BLaER1 (cell line): ENCODE data around the gene TPD52L1.

ENCODE experiments used
- H3K27ac ChIP-seq: shearing (Covaris generic); formaldehyde crosslinking; 2 replicates; pipeline ENCODE4 v1.8.1; 2022
- H3K27me3 ChIP-seq: shearing (Covaris generic); formaldehyde crosslinking; 2 replicates; pipeline ENCODE4 v1.8.1; 2022
- H3K36me3 ChIP-seq: shearing (Covaris generic); formaldehyde crosslinking; 2 replicates; pipeline ENCODE4 v1.8.1; 2022
- H3K4me1 ChIP-seq: shearing (Covaris generic); formaldehyde crosslinking; 2 replicates; pipeline ENCODE4 v1.8.1; 2022
- H3K4me2 ChIP-seq: shearing (Covaris generic); formaldehyde crosslinking; 2 replicates; pipeline ENCODE4 v1.8.1; 2022
- H3K4me3 ChIP-seq: shearing (Covaris generic); formaldehyde crosslinking; 2 replicates; pipeline ENCODE4 v1.8.1; 2022
- H3K9ac ChIP-seq: shearing (Covaris generic); formaldehyde crosslinking; 2 replicates; pipeline ENCODE4 v1.8.1; 2022
- H3K9me3 ChIP-seq: shearing (Covaris generic); formaldehyde crosslinking; 2 replicates; pipeline ENCODE4 v1.8.1; 2022
- H4K20me1 ChIP-seq: shearing (Covaris generic); formaldehyde crosslinking; 2 replicates; pipeline ENCODE4 v1.8.1; 2022
- Cebpa-rat ChIP-seq: shearing (Covaris generic); IDR thresholded peaks from 2 replicates; pipeline ENCODE4 v1.8.1; 2022

The TPD52L1 gene

DNA sequence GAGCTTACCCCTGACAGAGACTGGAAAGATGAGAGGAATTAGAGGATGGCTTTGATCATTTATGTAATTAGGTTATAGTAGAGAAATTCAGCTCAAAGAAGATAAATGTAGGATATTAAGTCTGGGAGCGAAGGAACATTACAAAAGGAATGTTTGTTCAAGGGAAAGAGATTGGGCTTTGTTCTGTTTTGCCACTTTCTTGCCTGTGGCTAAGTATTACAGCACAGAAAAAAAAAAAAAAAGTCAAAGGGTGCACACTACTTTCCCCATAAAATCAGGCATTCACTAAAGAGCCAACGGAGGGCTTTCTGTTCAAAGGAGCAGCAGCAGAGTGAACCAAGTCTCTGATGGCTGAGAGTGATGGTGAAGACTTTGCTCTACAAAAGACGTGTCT, 153.2 kb downstream of the TPD52L1 start:
- Histone ChIP-seq H3K9me3 (no peaks in the 10 kb centered on the region; the same call in 1 of the 2 replicates), H3K4me2 (no peak overlapping the region), H3K4me1 (no peaks in the 10 kb centered on the region), H3K27ac (no peak overlapping the region), H3K36me3 (no peaks in the 10 kb centered on the region), H3K9ac (no peak overlapping the region), H3K27me3 (no peaks in the 10 kb centered on the region), H4K20me1 (no peaks in the 10 kb centered on the region), H3K4me3 (no peak overlapping the region)
- no peak for TF ChIP-seq Cebpa-rat

DNA sequence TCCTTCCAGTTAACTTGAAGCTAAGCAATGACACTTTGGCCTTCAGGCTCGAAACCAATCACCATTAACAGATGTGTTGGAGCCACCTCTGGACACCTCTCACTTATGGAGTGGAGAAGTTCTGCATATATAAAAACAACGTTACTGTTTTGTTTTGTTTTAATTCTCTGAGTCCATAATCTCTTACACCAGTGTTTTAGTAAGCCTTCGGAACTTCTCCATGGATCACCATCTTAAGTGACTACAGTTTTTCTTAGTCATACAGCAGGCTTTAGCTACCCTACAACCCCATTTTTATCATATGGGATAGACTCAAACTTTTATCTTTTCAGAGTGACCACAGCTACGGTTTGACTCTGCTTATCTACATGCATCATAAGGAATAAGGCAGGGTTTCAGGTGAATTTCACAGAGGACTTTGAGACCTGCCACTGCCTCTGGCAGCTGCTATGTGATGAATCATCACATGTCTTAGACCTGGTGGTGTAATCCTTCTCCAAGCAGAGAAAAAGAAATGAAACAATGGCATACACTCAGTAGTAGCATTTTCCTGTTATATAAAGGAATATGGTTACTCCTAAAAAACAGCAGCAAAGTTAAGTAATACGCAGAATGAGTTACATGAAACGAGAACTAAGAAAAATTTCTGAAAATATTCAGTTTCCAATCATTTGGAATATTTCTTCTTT, 153.7 kb downstream of the TPD52L1 start:
- no peaks in the 10 kb centered on the region for H3K27me3 ChIP-seq
- no peak overlapping the region for H3K4me2 ChIP-seq
- H3K4me1 ChIP-seq: no peaks in the 10 kb centered on the region
- no peaks in the 10 kb centered on the region for H3K36me3 ChIP-seq
- no peaks in the 10 kb centered on the region for H4K20me1 ChIP-seq
- H3K9me3 ChIP-seq: no peaks in the 10 kb centered on the region; the same call in 1 of the 2 replicates
- TF ChIP-seq Cebpa-rat: no peak
- no peak overlapping the region for H3K9ac ChIP-seq
- no peak overlapping the region for H3K27ac ChIP-seq
- no peak overlapping the region for H3K4me3 ChIP-seq

GRCh38 chr6:125307964-125308615, 154.5 kb downstream of the TPD52L1 start:
- TF ChIP-seq Cebpa-rat: no peak
- no peak overlapping the region for H3K4me2 ChIP-seq

GRCh38 chr6:125310994-125311649, 157.5 kb downstream of the TPD52L1 start:
- Histone ChIP-seq H3K9ac (no peak overlapping the region), H3K27ac (no peak overlapping the region), H4K20me1 (no peaks in the 10 kb centered on the region), H3K4me2 (no peak overlapping the region), H3K9me3 (no peaks in the 10 kb centered on the region), H3K27me3 (no peaks in the 10 kb centered on the region), H3K36me3 (no peaks in the 10 kb centered on the region), H3K4me1 (peaks cover 4% of the 10 kb centered on the region), H3K4me3 (no peak overlapping the region)
- no peak for TF ChIP-seq Cebpa-rat

More at GRCh38 chr6:125307964-125308615, 154.5 kb downstream of the TPD52L1 start:
- no peaks in the 10 kb centered on the region for H3K27me3 ChIP-seq
- H3K4me1 ChIP-seq: no peaks in the 10 kb centered on the region
- no peaks in the 10 kb centered on the region; the same call in 1 of the 2 replicates for H3K9me3 ChIP-seq
- no peak overlapping the region for H3K27ac ChIP-seq
- H3K9ac ChIP-seq: no peak overlapping the region
- no peaks in the 10 kb centered on the region for H3K36me3 ChIP-seq
- H4K20me1 ChIP-seq: no peaks in the 10 kb centered on the region
- H3K4me3 ChIP-seq: no peak overlapping the region

DNA sequence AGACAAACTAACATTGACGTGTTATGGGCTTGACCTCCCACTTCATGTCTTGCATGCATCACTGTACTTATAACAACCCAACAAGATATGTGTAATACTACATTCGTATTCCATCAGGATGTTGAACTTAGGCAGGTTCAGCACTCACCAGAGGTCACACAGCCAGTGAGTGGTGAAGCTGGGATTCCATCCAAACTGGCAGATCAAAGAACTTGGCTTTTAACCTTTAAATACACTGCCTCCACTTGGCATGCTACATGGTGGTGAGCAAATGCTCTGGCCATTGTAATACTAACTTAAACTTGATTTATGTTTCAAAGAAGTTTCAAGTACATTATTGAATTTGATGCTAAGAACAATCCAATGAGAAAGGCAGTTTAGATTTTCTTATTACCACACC, 158.9 kb downstream of the TPD52L1 start:
- Histone ChIP-seq H3K4me2 (no peak overlapping the region), H3K4me1 (peaks cover 8% of the 10 kb centered on the region), H3K36me3 (no peaks in the 10 kb centered on the region), H3K27ac (no peak overlapping the region), H4K20me1 (no peaks in the 10 kb centered on the region), H3K27me3 (no peaks in the 10 kb centered on the region), H3K9me3 (no peaks in the 10 kb centered on the region), H3K9ac (no peak overlapping the region), H3K4me3 (no peak overlapping the region)
- no peak for TF ChIP-seq Cebpa-rat

DNA sequence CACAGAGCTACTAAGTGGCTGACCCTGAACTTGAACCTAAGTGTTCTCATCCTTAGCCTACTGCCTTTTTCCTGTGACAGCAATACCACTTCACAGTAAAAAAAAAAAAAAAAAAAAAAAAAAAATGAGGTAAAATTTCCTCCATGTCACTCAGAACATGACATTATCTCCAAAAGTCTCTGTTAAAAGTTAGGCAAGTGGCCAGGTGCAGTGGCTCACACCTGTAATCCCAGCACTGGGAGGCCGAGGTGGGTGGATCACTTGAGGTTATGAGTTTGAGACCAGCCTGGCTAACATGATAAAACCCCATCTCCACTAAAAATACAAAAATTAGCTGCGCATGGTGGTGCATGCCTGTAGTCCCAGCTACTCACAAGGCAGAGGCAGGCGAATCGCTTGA, 159.4 kb downstream of the TPD52L1 start:
- no peaks in the 10 kb centered on the region for H3K9me3 ChIP-seq
- H3K4me2 ChIP-seq: no peak overlapping the region
- no peak for TF ChIP-seq Cebpa-rat
- H3K4me3 ChIP-seq: no peak overlapping the region
- no peak overlapping the region for H3K9ac ChIP-seq
- peaks cover 8% of the 10 kb centered on the region for H3K4me1 ChIP-seq
- no peak overlapping the region for H3K27ac ChIP-seq
- H3K27me3 ChIP-seq: no peaks in the 10 kb centered on the region
- no peaks in the 10 kb centered on the region for H3K36me3 ChIP-seq
- no peaks in the 10 kb centered on the region for H4K20me1 ChIP-seq
